GM11168 (cell line): ENCODE data around the gene GALT.
"Not testable (repeated sequence)": the region's sequence is repeated elsewhere in the genome, so short reads cannot be mapped to it uniquely, and the experiment has no call there.

ENCODE experiments used
- in situ Hi-C: fragments of 300-500 bp; cut with MboI; formaldehyde crosslinking; loops from one replicate; pipeline ENCODE4 v1.12.0; 2022; ENCODE audit warnings: low sequenced_read_pairs; ENCODE audit not compliant: unreplicated experiment

The GALT gene

GRCh38 chr9:34624475-34625185 lies 21.8 kb upstream of the GALT start:
- in situ Hi-C loops, result no loop called here

GRCh38 chr9:34625186-34625486 lies 21.3 kb upstream of the GALT start:
- in situ Hi-C loops, result no loop called here

- in situ Hi-C loops, result no loop called here
Observed at GRCh38 chr9:34627716-34628655, 18.5 kb upstream of the GALT start.

GRCh38 chr9:34628656-34629490 lies 17.6 kb upstream of the GALT start, which contains the start of gene ARID3C:
TSS of gene ARID3C (minus strand) at chr9:34629066. CDS start at chr9:34628014, 1,052 bp downstream.
- in situ Hi-C loops, result no loop called here

GRCh38 chr9:34629491-34629808 lies 17.0 kb upstream of the GALT start:
- in situ Hi-C loops, result no loop called here

- in situ Hi-C loops, result no loop called here
Observed at GRCh38 chr9:34630402-34631154, 15.9 kb upstream of the GALT start.

GRCh38 chr9:34633166-34633565 lies 13.3 kb upstream of the GALT start:
- in situ Hi-C loops, result no loop called here

GRCh38 chr9:34633851-34634550 lies 12.5 kb upstream of the GALT start:
- in situ Hi-C loops, result no loop called here

GRCh38 chr9:34634551-34635248 lies 11.8 kb upstream of the GALT start:
- in situ Hi-C loops, result no loop called here

GRCh38 chr9:34635556-34635955 lies 10.9 kb upstream of the GALT start:
- in situ Hi-C loops, result no loop called here

GRCh38 chr9:34636791-34637355 lies 9.6 kb upstream of the GALT start:
- in situ Hi-C loops, result no loop called here

- in situ Hi-C loops, result no loop called here
Observed at GRCh38 chr9:34637356-34638137, 8.9 kb upstream of the GALT start, which contains the start of gene SIGMAR1. TSS of gene SIGMAR1 (minus strand) at chr9:34637787. CDS start at chr9:34637697, 90 bp downstream.

GRCh38 chr9:34638138-34638445 lies 8.4 kb upstream of the GALT start:
- in situ Hi-C loops, result no loop called here

GRCh38 chr9:34639322-34639721 lies 7.2 kb upstream of the GALT start:
- in situ Hi-C loops, result not testable (repeated sequence)

GRCh38 chr9:34642679-34643078 lies 3.8 kb upstream of the GALT start:
- in situ Hi-C loops, result no loop called here

- in situ Hi-C loops, result no loop called here
Observed at GRCh38 chr9:34644766-34645314, 1.6 kb upstream of the GALT start.

- in situ Hi-C loops, result no loop called here
Observed at GRCh38 chr9:34647084-34647403, 569 bp downstream of the GALT start.

- in situ Hi-C loops, result no loop called here
Observed at GRCh38 chr9:34647651-34648050, 1.2 kb downstream of the GALT start.
